ENCODE data around the gene GREB1.
A peak's percentile ranks its signal among the peaks of the same experiment; 100 is the strongest.
"Not testable (repeated sequence)": the region's sequence is repeated elsewhere in the genome, so short reads cannot be mapped to it uniquely, and the experiment has no call there.

The GREB1 gene

GRCh38 chr2:11640132-11640531 lies 106.3 kb downstream of the GREB1 start:
- DNase-seq: no peak

- DNase-seq: no peak
Observed at GRCh38 chr2:11642972-11643371, 109.1 kb downstream of the GREB1 start.

GRCh38 chr2:11644293-11644692 lies 110.4 kb downstream of the GREB1 start:
- DNase-seq: no peak

DNA sequence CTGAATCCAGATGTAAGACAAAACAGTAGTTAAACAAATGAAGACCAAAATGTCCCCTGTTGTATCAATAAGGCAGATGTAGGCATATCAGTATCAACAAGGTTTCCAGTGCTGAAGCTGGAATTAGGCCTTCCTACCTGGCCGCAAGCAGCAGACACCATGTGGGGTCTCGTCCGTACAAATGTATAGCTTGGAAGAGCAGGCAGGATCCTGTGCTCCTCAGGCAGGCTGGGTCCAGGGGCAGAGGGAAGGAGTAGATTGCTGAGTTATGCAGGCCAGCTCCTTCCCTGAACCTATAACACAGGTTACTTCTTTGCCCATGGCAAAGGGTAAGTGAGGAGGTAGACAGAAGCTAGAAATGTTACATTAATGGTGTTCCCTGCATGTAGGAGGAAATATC lies 112.7 kb downstream of the GREB1 start:
- DNase-seq: no peak

DNA sequence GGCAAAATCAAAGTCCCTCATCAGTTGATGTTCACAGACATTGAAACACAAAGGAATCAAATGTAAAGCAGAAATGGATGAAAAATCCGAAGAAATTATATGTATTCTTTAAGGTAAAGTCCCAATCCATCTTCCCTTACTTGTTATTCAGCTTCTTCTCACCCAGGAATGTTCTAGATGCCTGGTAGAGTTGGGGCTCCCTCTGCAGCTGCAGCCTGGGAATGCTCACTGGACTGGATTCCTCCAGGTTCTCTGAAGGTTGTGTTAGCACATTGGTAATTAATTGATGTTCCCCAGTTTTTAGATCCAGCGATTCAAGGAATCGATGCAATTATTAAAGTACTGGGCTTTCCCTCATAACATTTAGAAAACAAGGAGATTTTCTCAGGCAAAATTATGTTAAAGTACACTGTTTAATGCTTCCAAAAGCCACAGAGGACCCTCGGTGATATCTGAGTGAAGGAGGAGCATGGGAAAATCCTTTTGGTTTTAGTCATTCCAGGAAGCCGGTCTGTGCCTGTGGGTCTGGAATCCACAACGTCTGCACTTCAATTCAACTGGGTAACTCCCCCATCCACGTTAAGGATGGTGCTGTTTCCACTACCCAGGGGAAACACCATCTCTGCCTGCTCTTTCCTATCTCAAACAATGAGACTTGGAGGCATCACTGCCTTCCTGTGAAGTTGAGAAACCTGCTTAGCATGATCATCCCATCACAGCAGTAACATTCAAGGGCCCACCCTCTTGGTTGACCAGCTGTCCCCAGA lies 114.2 kb downstream of the GREB1 start:
- peak; percentile 57 for DNase-seq

- DNase-seq: no peak
Observed at GRCh38 chr2:11649093-11649492, 115.2 kb downstream of the GREB1 start.

- no peak for DNase-seq
Observed at GRCh38 chr2:11651856-11652548, 118.2 kb downstream of the GREB1 start.

- DNase-seq: no peak
Observed at GRCh38 chr2:11652553-11652952, 118.7 kb downstream of the GREB1 start.

DNA sequence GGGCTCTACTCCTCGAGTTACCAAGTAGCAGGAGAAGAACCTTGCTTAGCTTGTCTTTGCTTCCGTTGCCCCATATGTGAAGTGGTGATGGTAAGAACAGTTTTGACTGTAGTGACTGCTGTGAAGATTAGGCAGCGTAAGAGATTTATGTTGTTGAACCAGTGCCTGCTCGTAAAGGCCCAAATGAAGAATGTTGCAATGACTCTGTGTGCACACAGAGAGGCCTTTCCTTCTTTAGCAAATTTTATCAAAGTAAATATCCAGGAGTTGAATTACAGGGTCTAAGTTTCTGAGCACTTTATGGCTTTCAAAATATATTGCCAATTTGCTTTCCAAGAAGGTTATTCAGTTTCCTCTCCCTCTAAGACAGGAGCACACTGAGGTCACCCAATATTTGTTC lies 121.7 kb downstream of the GREB1 start:
- DNase-seq: no peak

GRCh38 chr2:11656252-11656651 lies 122.4 kb downstream of the GREB1 start:
- DNase-seq: no peak

- no peak for DNase-seq
Observed at GRCh38 chr2:11656671-11657101, 122.8 kb downstream of the GREB1 start.

- DNase-seq: no peak
Observed at GRCh38 chr2:11657195-11657594, 123.3 kb downstream of the GREB1 start.

DNA sequence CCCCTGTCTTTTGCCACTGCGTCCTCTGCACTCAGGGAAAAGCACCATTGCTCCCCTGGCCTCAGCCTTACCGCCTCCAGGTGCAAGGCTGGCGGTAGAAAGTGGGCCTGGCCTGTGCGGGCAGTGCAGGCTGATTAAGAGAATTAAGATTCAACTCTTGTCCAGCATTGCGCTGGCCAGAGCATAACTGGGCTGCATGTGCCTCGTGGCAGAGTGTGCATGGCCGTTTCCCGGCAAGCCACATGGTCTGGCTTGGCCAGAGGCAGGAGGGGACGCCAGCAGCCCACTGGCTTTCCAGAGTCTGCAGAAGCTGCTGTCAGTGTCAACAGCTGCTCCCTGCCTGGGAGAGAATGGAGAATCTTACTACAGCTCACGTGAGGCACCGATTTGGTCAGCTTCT lies 123.8 kb downstream of the GREB1 start:
- no peak for DNase-seq

DNA sequence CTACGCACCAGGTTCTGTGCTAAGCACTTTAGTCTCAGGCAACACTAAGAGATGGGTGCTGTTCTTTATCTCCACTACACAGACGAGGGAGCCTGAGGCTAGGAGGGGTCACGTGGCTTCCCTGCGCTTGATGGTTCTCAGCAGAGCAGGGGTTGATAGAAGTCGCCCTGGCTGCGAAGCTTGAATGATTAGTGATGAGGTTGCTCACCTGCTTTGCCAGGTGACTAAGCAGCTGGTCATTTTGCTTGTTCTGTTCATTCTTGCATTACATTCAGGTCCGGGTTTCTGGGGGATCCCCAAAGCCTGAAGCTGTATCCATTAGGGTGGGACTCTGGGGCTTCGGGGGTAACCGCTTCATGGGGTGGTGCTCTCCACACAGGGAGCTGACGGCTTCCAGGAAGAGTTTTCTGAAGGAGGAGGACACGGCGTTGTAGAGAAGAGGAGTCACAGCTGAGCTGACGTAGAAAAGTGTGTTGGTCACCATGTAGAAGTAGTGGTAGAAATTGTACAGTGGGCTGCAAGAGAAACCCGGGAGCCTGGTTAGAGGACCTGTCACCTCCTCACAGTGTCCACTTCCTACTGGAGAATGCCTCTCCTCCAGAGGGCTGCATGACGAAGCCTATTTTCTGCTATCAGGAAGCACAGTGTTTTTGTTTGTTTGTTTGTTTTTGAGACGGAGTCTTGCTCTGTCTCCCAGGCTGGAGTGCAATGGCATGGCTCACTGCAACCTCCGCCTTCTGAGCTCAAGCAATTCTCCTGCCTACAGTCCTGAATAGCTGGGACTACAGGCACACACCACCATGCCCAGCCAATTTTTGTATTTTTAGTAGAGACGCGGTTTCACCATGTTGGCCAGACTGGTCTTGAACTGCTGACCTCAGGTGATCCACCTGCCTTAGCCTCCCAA lies 124.6 kb downstream of the GREB1 start:
- no peak for DNase-seq

DNA sequence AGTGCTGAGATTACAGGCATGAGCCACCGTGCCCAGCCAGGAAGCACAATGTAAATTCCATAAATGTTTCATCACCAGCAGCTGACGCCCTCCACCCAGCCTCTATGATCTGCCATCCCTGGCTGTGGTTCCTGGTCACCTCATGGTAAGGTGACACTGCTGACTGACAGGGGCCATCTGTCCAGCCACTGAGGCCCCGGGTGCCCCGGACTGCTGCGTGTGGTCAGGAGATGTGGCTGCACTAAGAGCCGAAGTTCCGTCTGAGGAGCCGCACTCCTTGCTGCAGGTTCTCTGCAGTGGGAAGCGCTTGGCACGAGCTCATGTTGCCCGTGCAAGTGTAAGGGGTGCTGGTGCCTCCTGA lies 125.2 kb downstream of the GREB1 start:
- no peak for DNase-seq

- DNase-seq: no peak
Observed at GRCh38 chr2:11659851-11660250, 126.0 kb downstream of the GREB1 start.

- DNase-seq: not testable (repeated sequence)
Observed at GRCh38 chr2:11660396-11660795, 126.6 kb downstream of the GREB1 start.

GRCh38 chr2:11661891-11662435 lies 128.1 kb downstream of the GREB1 start:
- no peak for DNase-seq

GRCh38 chr2:11662882-11663281 lies 129.0 kb downstream of the GREB1 start:
- DNase-seq: no peak

GRCh38 chr2:11663427-11663826 lies 129.6 kb downstream of the GREB1 start:
- no peak for DNase-seq

DNA sequence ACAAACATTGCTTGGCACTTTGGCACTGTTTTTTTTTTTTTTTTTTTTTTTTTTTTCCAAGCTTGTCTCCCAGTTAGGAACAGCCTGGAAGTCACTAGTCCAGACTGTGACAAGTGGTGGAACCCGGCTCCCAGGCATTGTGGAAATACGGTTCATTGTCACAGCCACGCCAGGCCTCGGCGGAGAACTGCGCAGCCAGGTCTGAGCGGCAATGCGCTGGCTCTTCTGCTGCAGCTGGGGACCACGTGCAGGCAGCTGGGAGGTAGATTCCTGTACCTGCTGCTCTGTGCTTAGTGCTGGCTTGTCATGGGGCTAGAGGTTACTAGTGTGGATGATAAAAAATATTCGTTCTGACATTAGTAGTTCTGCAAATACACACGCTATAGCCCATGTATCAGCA lies 131.2 kb downstream of the GREB1 start:
- DNase-seq: no peak

DNA sequence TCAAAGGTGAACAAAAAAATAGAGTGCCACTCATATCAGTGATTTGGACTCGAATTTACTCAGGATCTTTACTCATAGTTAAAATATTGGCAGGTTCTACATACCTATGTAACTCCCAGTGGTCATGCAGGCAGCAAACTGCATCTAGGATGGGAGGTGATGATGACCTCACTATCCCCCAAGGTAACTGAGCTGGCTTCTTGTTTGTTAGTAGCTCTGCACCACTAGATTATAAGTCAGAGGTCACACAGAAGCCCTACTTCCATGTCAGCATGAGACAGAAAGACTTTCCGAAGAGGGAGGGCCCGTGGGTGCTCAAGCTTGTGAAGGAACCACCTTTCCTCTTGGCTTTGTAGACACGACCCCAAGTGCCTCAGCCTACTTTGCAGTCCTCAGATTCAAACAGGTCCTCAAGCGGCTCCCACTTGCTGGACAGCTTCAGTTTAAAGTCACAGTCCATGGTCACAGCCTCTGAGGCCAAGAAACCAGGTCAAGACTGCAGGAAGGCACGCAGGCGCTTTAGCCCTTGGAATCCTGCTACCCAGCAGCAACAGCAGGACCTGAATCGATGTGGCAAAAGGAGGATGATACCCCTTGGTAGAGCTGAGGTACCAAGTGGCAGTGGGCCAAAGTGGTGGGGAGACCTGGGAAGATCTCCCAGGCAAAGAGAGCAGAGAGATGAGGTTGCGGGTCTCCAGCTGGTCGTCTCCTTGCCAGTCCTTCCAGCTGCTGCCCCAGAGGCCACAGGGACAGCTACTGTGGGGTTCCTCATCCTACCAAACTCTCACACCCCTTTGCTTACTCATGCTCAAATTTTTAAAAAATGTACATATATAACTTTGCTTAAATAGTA lies 131.9 kb downstream of the GREB1 start:
- no peak for DNase-seq
